ENCODE measurements around the gene IGSF21. TPM values are rescaled to one million over a fixed set of nuclear protein-coding genes. Genes with fewer than 3 reads are reported as not detected.

The IGSF21 gene
- total RNA-seq, 1 experiment from 2014 or later: not detected

- DNase-seq (ENCODE audit: low read depth): no peak
Observed at GRCh38 chr1:18175530-18176377, 68.2 kb downstream of the IGSF21 start.

GRCh38 chr1:18176619-18177018, 69.0 kb downstream of the IGSF21 start:
- no peak for DNase-seq (ENCODE audit: low read depth)

- DNase-seq (ENCODE audit: low read depth): no peak
Observed at GRCh38 chr1:18178111-18178510, 70.5 kb downstream of the IGSF21 start.

- DNase-seq (ENCODE audit: low read depth): no peak
Observed at GRCh38 chr1:18179009-18179408, 71.4 kb downstream of the IGSF21 start.

- DNase-seq (ENCODE audit: low read depth): no peak
Observed at GRCh38 chr1:18182398-18183160, 75.0 kb downstream of the IGSF21 start.

GRCh38 chr1:18183533-18183932, 75.9 kb downstream of the IGSF21 start:
- DNase-seq (ENCODE audit: low read depth): no peak

GRCh38 chr1:18187054-18187453, 79.5 kb downstream of the IGSF21 start:
- no peak for DNase-seq (ENCODE audit: low read depth)

- no peak for DNase-seq (ENCODE audit: low read depth)
Observed at GRCh38 chr1:18188820-18189517, 81.4 kb downstream of the IGSF21 start.

GRCh38 chr1:18190598-18190997, 83.0 kb downstream of the IGSF21 start:
- no peak for DNase-seq (ENCODE audit: low read depth)

GRCh38 chr1:18191037-18191436, 83.4 kb downstream of the IGSF21 start:
- DNase-seq (ENCODE audit: low read depth): no peak

GRCh38 chr1:18191481-18192155, 84.0 kb downstream of the IGSF21 start:
- no peak for DNase-seq (ENCODE audit: low read depth)

GRCh38 chr1:18192182-18192581, 84.6 kb downstream of the IGSF21 start:
- DNase-seq (ENCODE audit: low read depth): no peak

- no peak for DNase-seq (ENCODE audit: low read depth)
Observed at GRCh38 chr1:18192974-18193373, 85.4 kb downstream of the IGSF21 start.

GRCh38 chr1:18197299-18197698, 89.7 kb downstream of the IGSF21 start:
- no peak for DNase-seq (ENCODE audit: low read depth)

- no peak for DNase-seq (ENCODE audit: low read depth)
Observed at GRCh38 chr1:18198260-18198659, 90.7 kb downstream of the IGSF21 start.

- DNase-seq (ENCODE audit: low read depth): no peak
Observed at GRCh38 chr1:18199462-18199861, 91.9 kb downstream of the IGSF21 start.

- DNase-seq (ENCODE audit: low read depth): no peak
Observed at GRCh38 chr1:18200136-18200717, 92.6 kb downstream of the IGSF21 start.

- no peak for DNase-seq (ENCODE audit: low read depth)
Observed at GRCh38 chr1:18200918-18201317, 93.3 kb downstream of the IGSF21 start.

- DNase-seq (ENCODE audit: low read depth): no peak
Observed at GRCh38 chr1:18201997-18202719, 94.6 kb downstream of the IGSF21 start.

- DNase-seq (ENCODE audit: low read depth): no peak
Observed at GRCh38 chr1:18203645-18204044, 96.0 kb downstream of the IGSF21 start.

GRCh38 chr1:18204575-18204974, 97.0 kb downstream of the IGSF21 start:
- no peak for DNase-seq (ENCODE audit: low read depth)
